Neural progenitor cell (in vitro differentiated cells): Measurements from ENCODE around the gene ATXN10.

Source experiments
- CTCF ChIP-seq: fragments of 200-600 bp; sonication (generic); IDR thresholded peaks from 2 replicates; pipeline ENCODE4 v1.5.1; 2017; ENCODE audit warnings: antibody characterized with exemption, mild to moderate bottlenecking
- EZH2 ChIP-seq: fragments of 200-600 bp; sonication (generic); IDR thresholded peaks from 2 replicates; pipeline ENCODE4 v1.6.1; 2017; ENCODE audit warnings: antibody characterized with exemption, mild to moderate bottlenecking, moderate library complexity

DNA sequence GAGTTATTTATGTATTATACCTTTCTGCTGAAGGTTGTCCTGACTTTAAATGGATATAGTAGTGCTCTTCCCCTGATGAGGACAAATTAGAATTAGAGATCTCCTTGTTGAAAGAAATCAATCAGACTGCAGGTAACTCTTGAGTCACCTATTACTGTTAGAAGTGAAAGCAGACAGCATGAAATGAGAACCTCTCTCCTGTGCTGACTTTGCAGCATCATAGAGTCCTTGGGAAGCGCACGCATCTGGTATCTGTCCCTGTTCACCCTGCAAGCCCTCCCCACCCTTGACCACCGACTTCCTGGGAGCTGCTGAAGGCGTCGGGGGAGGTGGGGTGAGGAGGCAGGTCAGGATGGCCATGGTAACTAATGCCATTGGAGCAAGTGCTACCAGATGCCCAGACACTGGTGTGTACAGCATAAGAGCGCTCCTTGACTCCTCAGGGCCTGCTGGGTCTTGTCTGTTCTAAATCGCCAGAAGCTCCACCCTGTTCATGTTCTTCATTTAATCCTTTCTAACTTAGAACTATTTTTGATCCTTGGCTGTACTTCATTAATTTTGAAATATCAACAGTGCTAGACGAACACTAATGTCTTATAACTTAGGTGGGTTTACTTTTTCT, 161.4 kb downstream of the ATXN10 start:
- TF ChIP-seq CTCF = no peak
- no peak for TF ChIP-seq EZH2
